ENCODE results near the gene TSPY10.
"Not testable (repeated sequence)": the region's sequence is repeated elsewhere in the genome, so short reads cannot be mapped to it uniquely, and the experiment has no call there.

Gene TSPY10, protein sequence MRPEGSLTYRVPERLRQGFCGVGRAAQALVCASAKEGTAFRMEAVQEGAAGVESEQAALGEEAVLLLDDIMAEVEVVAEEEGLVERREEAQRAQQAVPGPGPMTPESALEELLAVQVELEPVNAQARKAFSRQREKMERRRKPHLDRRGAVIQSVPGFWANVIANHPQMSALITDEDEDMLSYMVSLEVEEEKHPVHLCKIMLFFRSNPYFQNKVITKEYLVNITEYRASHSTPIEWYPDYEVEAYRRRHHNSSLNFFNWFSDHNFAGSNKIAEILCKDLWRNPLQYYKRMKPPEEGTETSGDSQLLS

DNA sequence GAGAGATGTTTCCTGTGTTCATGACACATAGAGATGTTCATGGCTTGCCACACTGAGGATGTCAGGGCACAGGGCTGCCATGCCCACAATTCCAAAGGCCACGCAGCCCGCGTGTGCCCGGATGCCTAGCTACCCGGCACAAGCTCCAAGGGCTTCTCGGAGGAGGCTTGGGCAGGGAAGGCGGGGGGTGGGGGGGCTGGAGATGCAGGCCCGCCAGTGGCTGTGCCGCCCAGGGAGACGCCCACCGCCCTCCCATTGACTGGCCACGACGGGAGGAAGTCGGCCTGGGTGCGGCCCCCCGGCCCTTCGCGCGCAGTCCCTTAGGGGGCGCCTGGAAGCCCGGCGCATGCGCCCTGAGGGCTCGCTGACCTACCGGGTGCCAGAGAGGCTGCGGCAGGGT lies at the start of gene TSPY10:
TSPY10 (plus strand) TSS at position 301 of the 400 bp plus-strand sequence; CDS start at position 347, 46 bp downstream.
- DNase-seq (ENCODE audit: low read depth, low spot score): not testable (repeated sequence)

DNA sequence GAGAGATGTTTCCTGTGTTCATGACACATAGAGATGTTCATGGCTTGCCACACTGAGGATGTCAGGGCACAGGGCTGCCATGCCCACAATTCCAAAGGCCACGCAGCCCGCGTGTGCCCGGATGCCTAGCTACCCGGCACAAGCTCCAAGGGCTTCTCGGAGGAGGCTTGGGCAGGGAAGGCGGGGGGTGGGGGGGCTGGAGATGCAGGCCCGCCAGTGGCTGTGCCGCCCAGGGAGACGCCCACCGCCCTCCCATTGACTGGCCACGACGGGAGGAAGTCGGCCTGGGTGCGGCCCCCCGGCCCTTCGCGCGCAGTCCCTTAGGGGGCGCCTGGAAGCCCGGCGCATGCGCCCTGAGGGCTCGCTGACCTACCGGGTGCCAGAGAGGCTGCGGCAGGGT lies 40.7 kb upstream of the TSPY10 start, which contains the start of gene TSPY9:
TSPY9 (plus strand) TSS at position 301 of the 400 bp plus-strand sequence; CDS start at position 347, 46 bp downstream.
- not testable (repeated sequence) for DNase-seq (ENCODE audit: low read depth, low spot score)

DNA sequence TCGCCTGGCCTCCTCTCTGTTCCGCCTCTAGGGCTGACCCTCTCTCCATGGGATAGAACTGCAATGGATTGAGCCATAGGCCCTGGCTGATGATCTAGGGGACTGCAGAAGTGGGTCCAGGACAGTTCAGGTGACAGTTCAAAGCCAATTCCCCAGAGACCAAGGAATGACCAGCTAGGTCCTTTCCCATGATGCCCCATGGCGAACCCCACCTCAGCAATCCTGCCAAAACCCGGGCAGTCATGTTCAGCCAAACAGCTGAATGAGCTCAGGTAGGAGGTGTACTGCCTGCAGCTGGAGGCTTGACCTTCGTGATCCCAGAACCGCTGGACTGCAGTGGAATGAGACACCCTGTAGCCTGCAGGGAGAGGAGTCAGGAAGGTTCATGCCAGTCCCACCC lies 23.3 kb upstream of the TSPY10 start:
- not testable (repeated sequence) for DNase-seq (ENCODE audit: low read depth, low spot score)

DNA sequence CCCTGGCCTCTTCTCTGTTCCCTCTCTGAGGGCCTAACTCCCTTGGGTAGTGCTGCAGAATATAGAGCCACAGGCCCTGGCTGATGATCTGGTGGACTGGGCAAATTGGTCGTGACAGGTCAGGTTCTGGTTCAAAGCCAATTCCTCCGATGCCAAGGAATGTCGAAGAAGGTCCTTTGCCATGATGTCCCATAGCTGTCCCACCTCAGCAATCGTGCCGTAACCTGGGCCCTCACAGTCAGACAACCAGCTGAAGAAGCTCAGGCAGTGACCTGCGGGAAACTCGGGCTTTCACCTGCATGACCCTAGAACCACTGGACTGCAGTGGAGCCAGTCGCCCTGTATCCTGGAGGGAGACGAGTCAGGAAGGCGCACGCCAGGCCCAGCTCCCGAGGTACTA lies 11.4 kb upstream of the TSPY10 start:
- DNase-seq (ENCODE audit: low read depth, low spot score): not testable (repeated sequence)

Data from activated naive CD8-positive, alpha-beta T cell treated with anti-CD3 and anti-CD28 coated beads, Interleukin-2, amount 50 U/mL, for 16 hours (primary cell).